ENCODE measurements around the gene TRIO.

The TRIO gene

DNA sequence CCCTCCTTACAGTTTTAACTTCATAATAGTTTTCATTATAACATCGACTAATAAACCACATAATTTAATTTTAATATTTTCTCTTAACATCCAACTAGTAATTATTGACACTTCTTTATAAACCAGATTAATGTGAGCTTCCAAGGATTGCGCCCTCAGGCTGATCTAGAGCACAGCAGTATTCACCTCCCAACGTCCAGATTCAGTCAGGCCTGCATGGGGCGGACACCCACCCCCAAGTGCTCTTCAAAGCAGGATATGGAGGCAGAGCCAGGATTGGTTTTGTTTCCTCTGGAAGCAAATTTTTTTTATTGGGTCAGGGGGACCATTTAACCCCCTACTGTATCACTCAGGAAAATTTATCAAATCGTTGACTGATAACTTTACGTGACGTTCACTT, 215.4 kb downstream of the TRIO start:
- DNase-seq (ENCODE audit: low read depth) = no peak
- H3K4me3 ChIP-seq (ENCODE audit: low read depth, low read length) = no peak overlapping the region
- TF ChIP-seq, protein P1, sequence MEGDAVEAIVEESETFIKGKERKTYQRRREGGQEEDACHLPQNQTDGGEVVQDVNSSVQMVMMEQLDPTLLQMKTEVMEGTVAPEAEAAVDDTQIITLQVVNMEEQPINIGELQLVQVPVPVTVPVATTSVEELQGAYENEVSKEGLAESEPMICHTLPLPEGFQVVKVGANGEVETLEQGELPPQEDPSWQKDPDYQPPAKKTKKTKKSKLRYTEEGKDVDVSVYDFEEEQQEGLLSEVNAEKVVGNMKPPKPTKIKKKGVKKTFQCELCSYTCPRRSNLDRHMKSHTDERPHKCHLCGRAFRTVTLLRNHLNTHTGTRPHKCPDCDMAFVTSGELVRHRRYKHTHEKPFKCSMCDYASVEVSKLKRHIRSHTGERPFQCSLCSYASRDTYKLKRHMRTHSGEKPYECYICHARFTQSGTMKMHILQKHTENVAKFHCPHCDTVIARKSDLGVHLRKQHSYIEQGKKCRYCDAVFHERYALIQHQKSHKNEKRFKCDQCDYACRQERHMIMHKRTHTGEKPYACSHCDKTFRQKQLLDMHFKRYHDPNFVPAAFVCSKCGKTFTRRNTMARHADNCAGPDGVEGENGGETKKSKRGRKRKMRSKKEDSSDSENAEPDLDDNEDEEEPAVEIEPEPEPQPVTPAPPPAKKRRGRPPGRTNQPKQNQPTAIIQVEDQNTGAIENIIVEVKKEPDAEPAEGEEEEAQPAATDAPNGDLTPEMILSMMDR (conservative IDR thresholded peaks at IDR 0.05; ENCODE audit: low read depth, low read length) = no peak

DNA sequence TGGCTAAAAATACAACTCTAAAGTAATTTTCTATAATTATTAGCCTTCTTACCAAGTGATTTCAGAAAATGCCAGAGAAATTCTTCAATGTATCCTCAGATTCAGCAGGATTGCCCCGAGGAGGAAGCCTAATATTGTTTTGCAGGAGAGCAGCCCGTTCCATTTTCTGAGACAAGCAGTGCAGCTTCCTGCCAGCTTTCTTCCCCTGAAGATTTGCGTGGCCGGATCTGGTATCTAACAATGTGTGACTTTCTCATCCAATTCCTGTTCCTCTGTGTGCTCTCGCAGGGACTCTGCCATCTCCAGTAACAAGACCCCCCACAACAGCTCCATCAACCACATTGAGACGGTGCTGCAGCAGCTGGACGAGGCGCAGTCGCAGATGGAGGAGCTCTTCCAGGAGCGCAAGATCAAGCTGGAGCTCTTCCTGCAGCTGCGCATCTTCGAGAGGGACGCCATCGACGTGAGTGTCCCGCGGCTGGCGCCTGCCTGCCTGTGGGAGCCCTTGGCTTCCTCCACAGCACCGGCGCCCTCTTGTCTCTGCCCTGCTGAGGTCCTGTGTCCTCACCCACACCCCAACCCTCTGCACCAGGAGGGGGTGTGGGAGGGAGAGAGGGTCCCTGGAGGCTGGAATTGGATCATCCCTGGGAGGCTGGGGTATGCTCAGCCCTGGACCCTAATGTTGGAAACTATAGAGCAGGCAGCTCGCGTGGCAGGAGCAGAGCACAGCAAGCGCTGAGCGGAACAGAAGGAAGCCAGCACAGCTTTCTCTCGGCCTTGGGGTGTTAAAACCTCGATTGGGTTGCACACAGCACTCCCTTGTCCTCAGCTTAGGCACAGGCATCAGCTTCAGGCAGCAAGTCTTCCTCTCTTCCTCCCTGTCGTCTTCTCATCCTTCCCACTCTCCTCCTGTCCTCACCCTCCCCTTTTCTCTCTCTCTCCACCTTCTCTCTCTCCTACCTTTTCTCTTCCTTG, 216.2 kb downstream of the TRIO start:
- DNase-seq (ENCODE audit: low read depth) = no peak
- TF ChIP-seq, protein P1 (conservative IDR thresholded peaks at IDR 0.05; ENCODE audit: low read depth, low read length) = no peak
- H3K4me3 ChIP-seq (ENCODE audit: low read depth, low read length) = no peak overlapping the region

DNA sequence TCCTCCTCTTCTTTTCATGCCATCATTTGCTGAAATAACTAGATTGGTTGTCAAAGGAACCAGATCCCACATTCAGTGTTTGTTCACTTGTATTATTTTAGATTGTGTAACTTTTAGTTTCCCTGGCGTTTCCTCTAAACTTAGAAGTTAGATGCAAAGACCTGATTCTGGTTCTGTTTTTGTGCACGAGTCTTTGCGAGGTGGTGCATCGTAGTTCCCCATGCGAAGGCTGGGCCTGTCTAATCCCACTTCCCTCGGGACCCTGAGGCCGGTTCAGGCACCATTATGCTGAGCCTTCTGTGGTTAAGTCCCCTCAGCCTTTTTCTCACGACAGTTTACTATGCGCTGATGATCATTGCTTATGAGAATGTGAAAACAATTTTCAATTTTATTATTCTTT, 219.3 kb downstream of the TRIO start:
- TF ChIP-seq, protein P1 (conservative IDR thresholded peaks at IDR 0.05; ENCODE audit: low read depth, low read length) = no peak
- no peak for DNase-seq (ENCODE audit: low read depth)
- H3K4me3 ChIP-seq (ENCODE audit: low read depth, low read length) = no peak overlapping the region

DNA sequence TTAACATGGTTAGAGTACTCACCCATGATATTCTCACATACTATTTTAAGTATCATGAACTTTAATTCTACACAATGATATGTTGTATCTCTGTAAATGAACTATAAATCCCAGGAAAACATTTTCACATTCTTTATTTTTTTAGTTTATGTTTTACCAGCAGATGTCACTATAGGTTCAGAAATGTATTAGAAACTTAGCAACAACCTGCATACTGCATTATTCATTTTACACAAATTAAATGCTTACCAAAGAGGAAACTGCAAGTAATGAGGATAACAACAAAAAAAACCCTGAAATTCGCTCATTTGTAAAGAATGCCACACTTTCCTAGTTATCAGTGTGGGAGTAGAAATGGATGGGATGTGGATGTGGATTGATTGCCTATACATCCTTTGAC, 221.0 kb downstream of the TRIO start:
- TF ChIP-seq, protein P1 (conservative IDR thresholded peaks at IDR 0.05; ENCODE audit: low read depth, low read length) = no peak
- peak; percentile 36 for DNase-seq (ENCODE audit: low read depth)
- no peak overlapping the region for H3K4me3 ChIP-seq (ENCODE audit: low read depth, low read length)

DNA sequence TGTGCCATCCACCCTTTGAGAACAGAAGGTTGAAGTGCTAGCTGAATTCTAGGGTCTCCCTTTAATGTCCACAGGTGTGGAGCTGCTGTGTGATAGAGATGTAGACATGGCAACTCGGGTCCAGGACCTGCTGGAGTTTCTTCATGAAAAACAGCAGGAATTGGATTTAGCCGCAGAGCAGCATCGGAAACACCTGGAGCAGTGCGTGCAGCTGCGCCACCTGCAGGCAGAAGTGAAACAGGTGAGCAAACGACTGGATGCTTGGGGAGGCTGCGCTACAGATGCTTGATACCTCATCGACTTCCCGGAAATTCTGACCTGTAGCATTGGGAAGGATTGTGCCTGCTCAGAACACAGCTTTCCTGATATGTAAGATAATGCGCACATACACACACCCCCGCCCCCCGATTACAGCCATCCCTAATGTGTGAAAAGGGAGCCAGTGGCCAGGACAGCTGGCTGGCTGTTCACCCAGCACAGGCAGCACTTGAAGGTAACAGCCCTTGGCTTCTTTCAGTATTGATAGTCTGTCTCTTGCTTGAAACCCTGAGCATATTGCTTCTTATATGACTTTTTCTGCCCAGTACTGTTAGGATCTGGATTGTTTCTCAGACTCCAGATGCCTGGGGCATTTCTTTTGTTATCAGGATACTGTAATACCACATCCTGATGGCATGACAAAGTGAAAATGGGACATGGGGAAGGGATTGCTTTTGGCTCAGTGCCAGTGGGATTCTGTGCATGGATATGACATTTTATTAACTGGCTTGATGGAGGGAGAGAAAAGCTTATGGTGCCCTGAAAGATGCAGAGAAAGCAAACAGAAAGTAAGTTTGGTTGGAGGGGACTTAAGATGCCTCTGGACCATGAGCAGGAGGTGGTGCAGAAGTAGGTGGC, 221.7 kb downstream of the TRIO start:
- no peak overlapping the region for H3K4me3 ChIP-seq (ENCODE audit: low read depth, low read length)
- TF ChIP-seq, protein P1 (conservative IDR thresholded peaks at IDR 0.05; ENCODE audit: low read depth, low read length) = peak; percentile 72
- DNase-seq (ENCODE audit: low read depth) = no peak

DNA sequence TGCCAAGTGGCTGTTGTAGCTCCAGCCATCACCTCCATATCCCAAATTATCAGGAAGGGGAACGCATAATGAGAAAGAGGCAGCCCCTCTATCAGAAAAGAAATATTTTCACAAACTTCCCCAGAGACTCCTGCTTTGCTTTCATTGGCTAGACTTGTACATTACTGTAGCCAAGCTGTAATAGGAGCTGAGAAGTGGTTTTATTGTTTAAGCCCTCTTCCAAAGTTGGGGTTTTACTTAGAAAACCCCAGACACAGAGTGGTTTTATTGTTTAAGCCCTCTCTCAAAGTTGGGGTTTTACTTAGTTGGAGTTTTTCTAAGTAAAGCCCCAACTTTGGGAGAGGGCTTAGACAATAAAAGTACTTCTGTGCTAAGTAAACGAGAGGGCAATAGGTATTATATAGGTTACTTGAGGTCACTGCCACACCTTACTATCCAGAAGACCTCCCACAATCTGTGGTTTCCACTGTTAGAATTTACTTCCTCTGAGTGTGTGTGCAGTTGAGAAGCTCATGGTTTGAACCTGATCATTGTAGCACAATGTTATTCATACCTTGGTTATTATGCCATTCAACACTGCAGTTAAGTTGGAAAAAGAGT, 222.8 kb downstream of the TRIO start:
- H3K4me3 ChIP-seq (ENCODE audit: low read depth, low read length) = no peak overlapping the region
- TF ChIP-seq, protein P1 (conservative IDR thresholded peaks at IDR 0.05; ENCODE audit: low read depth, low read length) = no peak
- peak; percentile 32 for DNase-seq (ENCODE audit: low read depth)

All from choroid plexus epithelial cell (primary cell).